ENCODE measurements around the gene IMMP2L. TPM values are rescaled to one million over a fixed set of nuclear protein-coding genes. Genes with fewer than 3 reads are reported as not detected.

The IMMP2L gene
- polyA plus RNA-seq, 1 of the 3 experiments (the other 2 are of a cell fraction) = 10.7 TPM

DNA sequence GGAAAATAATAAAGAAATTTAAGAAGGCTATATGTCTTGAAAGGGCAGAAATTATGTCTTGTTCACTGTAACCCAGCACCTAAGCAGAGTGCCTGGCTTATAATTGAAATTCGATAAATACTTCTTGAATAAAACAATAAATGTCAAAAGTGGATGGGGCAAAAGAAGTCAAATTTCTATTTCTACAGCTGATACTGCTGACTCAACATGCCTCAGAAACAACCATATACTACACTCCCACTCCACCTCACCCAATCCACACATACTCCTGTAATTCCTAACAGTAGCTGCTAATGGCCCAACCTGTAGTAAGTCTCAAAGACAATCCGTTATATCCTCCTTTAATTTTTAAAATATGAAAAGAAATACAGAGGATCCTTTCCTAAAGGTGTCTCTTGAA, 519.5 kb downstream of the IMMP2L start (continued):
- TF ChIP-seq, protein P1, sequence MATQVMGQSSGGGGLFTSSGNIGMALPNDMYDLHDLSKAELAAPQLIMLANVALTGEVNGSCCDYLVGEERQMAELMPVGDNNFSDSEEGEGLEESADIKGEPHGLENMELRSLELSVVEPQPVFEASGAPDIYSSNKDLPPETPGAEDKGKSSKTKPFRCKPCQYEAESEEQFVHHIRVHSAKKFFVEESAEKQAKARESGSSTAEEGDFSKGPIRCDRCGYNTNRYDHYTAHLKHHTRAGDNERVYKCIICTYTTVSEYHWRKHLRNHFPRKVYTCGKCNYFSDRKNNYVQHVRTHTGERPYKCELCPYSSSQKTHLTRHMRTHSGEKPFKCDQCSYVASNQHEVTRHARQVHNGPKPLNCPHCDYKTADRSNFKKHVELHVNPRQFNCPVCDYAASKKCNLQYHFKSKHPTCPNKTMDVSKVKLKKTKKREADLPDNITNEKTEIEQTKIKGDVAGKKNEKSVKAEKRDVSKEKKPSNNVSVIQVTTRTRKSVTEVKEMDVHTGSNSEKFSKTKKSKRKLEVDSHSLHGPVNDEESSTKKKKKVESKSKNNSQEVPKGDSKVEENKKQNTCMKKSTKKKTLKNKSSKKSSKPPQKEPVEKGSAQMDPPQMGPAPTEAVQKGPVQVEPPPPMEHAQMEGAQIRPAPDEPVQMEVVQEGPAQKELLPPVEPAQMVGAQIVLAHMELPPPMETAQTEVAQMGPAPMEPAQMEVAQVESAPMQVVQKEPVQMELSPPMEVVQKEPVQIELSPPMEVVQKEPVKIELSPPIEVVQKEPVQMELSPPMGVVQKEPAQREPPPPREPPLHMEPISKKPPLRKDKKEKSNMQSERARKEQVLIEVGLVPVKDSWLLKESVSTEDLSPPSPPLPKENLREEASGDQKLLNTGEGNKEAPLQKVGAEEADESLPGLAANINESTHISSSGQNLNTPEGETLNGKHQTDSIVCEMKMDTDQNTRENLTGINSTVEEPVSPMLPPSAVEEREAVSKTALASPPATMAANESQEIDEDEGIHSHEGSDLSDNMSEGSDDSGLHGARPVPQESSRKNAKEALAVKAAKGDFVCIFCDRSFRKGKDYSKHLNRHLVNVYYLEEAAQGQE (IDR thresholded peaks at IDR 0.05; ENCODE audit: low read depth, low read length) = no peak
- TF ChIP-seq GABPA (IDR thresholded peaks at IDR 0.05; ENCODE audit: low read depth) (no peak), EZH2phosphoT487 (IDR thresholded peaks at IDR 0.05; ENCODE audit: borderline replicate concordance, low read depth) (no peak), MXI1 (IDR thresholded peaks at IDR 0.05; ENCODE audit: low read depth, low read length) (no peak), POLR2AphosphoS5 (IDR thresholded peaks at IDR 0.05; ENCODE audit: low read depth, low read length) (no peak), RAD21 (IDR thresholded peaks at IDR 0.05; ENCODE audit: low read length) (no peak)

DNA sequence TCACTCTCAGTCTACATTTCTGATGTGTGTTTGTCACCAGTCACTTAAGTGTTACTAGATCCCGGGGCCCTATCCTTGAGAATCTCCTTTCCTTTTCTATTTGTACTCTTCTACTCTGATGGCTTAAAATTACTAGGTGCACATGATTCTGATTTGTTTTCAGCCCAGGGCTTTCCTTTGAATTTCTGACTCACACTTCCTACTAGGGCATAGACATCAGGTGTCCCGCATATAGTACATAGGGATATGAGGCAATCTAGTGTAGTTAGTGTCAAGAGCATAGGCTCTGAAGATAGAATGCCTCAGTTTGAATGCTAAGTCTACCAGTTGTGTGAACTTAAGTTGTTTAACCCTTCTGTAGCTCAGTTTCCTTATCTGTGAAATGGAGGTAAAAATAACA, 520.7 kb downstream of the IMMP2L start:
- H3K9me3 ChIP-seq = no peaks in the 10 kb centered on the region
- DNase-seq = no peak
- H3K27ac ChIP-seq (ENCODE audit: low read depth in 2 of 2, low read length in 1 of 2) = no peak overlapping the region
- TF ChIP-seq, protein P2, sequence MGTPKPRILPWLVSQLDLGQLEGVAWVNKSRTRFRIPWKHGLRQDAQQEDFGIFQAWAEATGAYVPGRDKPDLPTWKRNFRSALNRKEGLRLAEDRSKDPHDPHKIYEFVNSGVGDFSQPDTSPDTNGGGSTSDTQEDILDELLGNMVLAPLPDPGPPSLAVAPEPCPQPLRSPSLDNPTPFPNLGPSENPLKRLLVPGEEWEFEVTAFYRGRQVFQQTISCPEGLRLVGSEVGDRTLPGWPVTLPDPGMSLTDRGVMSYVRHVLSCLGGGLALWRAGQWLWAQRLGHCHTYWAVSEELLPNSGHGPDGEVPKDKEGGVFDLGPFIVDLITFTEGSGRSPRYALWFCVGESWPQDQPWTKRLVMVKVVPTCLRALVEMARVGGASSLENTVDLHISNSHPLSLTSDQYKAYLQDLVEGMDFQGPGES (IDR thresholded peaks at IDR 0.05; ENCODE audit: low read depth, low read length) = no peak
- TF ChIP-seq JUND (IDR thresholded peaks at IDR 0.05) (no peak), TEAD4 (IDR thresholded peaks at IDR 0.05; ENCODE audit: borderline replicate concordance, insufficient read depth) (no peak), NFIC (IDR thresholded peaks at IDR 0.05; ENCODE audit: borderline replicate concordance) (no peak), GATA2 (CRISPR knock-in tag; IDR thresholded peaks at IDR 0.05) (no peak), SMC3 (IDR thresholded peaks at IDR 0.05; ENCODE audit: low read depth, low read length) (no peak), TAF1 (IDR thresholded peaks at IDR 0.05; ENCODE audit: borderline replicate concordance, low read depth, low read length) (no peak), MXI1 (IDR thresholded peaks at IDR 0.05; ENCODE audit: low read depth, low read length) (no peak), EP300 (IDR thresholded peaks at IDR 0.05; ENCODE audit: borderline replicate concordance in 1 of 2, low read depth in 1 of 2, low read length in 1 of 2) (no peak), FOSL2 (IDR thresholded peaks at IDR 0.05; ENCODE audit: borderline replicate concordance, low read depth) (no peak), SIN3A (IDR thresholded peaks at IDR 0.05; ENCODE audit: borderline replicate concordance, low read depth, low read length) (no peak), EZH2phosphoT487 (IDR thresholded peaks at IDR 0.05; ENCODE audit: borderline replicate concordance, low read depth) (no peak)
- TF ChIP-seq, protein P3, sequence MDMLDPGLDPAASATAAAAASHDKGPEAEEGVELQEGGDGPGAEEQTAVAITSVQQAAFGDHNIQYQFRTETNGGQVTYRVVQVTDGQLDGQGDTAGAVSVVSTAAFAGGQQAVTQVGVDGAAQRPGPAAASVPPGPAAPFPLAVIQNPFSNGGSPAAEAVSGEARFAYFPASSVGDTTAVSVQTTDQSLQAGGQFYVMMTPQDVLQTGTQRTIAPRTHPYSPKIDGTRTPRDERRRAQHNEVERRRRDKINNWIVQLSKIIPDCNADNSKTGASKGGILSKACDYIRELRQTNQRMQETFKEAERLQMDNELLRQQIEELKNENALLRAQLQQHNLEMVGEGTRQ (IDR thresholded peaks at IDR 0.05; ENCODE audit: borderline replicate concordance, low read depth, low read length) = no peak
- TF ChIP-seq, protein P4, sequence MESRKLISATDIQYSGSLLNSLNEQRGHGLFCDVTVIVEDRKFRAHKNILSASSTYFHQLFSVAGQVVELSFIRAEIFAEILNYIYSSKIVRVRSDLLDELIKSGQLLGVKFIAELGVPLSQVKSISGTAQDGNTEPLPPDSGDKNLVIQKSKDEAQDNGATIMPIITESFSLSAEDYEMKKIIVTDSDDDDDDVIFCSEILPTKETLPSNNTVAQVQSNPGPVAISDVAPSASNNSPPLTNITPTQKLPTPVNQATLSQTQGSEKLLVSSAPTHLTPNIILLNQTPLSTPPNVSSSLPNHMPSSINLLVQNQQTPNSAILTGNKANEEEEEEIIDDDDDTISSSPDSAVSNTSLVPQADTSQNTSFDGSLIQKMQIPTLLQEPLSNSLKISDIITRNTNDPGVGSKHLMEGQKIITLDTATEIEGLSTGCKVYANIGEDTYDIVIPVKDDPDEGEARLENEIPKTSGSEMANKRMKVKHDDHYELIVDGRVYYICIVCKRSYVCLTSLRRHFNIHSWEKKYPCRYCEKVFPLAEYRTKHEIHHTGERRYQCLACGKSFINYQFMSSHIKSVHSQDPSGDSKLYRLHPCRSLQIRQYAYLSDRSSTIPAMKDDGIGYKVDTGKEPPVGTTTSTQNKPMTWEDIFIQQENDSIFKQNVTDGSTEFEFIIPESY (IDR thresholded peaks at IDR 0.05; ENCODE audit: borderline replicate concordance, low read depth) = no peak
- TF ChIP-seq, protein P5, sequence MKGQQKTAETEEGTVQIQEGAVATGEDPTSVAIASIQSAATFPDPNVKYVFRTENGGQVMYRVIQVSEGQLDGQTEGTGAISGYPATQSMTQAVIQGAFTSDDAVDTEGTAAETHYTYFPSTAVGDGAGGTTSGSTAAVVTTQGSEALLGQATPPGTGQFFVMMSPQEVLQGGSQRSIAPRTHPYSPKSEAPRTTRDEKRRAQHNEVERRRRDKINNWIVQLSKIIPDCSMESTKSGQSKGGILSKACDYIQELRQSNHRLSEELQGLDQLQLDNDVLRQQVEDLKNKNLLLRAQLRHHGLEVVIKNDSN (IDR thresholded peaks at IDR 0.05; ENCODE audit: borderline replicate concordance, low read depth) = no peak
- CTCF ChIA-PET = interaction anchor here (1.3 to 1.9 kb wide), 2 partner anchors 8 to 19 kb away, joined by 3 to 4 read pairs; no protein-coding TSS in a partner anchor
- peaks cover 0 to 2% of the 10 kb centered on the region in 2 experiments; a peak in 2 of 4 replicates for H3K4me1 ChIP-seq (ENCODE audit: control insufficient read depth in 1 of 2, insufficient read depth in 2 of 2, low read depth in 1 of 2, low read length in 1 of 2)
- POLR2A ChIA-PET = no interaction called here
- H2AFZ ChIP-seq (ENCODE audit: low read depth) = no peak overlapping the region
- H3K27me3 ChIP-seq (ENCODE audit: insufficient read depth) = no peaks in the 10 kb centered on the region
- no peaks in the 10 kb centered on the region for H3K79me2 ChIP-seq (ENCODE audit: insufficient read depth)
- no peaks in the 10 kb centered on the region for H3K36me3 ChIP-seq (replicated peaks in 1 of 2; ENCODE audit: control insufficient read depth in 1 of 2, insufficient read depth in 2 of 2, low read length in 1 of 2)
- H3K9ac ChIP-seq = no peak overlapping the region
- H3K4me3 ChIP-seq (ENCODE audit: low read depth in 2 of 2, low read length in 1 of 2) = no peak overlapping the region
- no peak overlapping the region for H3K4me2 ChIP-seq
- WGBS (ENCODE audit: low lambda C conversion rate) = 93% methylated on average over 2 of the region's 2 CpGs
- H4K20me1 ChIP-seq (ENCODE audit: insufficient read depth) = no peaks in the 10 kb centered on the region
- no peaks in the 10 kb centered on the region for H3K9me2 ChIP-seq
- H3F3A ChIP-seq (replicated peaks; ENCODE audit: insufficient read depth) = peaks cover 4% of the 10 kb centered on the region

Data from SK-N-SH (cell line).